GM19324 (cell line): ENCODE results near the gene ZNF765.
"Not testable (repeated sequence)": the region's sequence is repeated elsewhere in the genome, so short reads cannot be mapped to it uniquely, and the experiment has no call there.

Experiments
- ATAC-seq: cut with Tn5 transposase; IDR thresholded peaks from one replicate; pipeline ENCODE4 v1.9.1; 2021; ENCODE audit warnings: mild to moderate bottlenecking, moderate library complexity; ENCODE audit not compliant: unreplicated experiment, low FRiP score

Gene ZNF765

DNA sequence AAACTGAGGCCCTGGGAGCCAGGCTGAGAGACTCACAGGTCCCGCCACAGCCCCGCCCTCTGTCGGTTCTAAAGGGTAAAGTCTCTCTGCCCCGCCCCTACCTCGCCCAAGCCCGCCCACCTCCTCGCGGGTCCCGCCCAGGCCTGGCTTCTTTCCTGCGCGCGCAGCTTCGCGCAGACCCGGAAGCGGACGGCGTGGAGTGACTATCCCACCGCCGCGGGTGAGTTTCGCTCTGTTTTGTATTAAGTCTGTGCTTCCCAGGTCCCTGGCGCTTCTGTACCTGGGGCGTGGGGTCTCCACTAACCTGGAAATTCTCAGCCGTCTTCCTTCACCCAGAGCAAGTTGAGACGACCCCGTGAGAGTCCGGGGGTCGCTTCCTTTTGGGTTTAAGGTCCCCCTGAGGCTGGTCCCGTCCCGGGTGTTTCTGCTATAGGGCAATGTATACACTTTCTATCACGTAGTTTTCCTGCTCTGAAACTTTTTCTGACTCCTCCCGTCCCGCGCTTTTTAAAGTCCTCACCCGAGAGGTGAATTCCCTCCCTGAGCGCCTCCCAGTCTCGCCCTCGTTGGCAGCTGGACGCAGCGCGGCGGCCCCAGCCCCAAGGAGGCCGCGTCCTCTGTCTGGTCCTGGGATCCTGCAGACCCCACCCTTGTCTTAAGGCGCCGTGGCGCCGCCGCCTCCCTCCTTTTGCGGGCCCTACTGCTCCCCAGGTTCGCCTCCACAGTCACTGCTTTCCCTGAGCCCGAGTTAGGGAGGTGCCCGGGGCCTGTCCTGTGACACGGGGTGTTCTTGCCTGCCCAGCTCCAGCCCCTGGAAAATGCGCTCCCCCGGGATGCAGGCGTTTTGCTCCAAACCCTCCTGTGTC is at the start of gene ZNF765:
Gene ZNF765 (plus strand): TSS at position 176 of the 866 bp plus-strand sequence. CDS start 2,867 bp downstream, outside the sequence.
- ATAC-seq: peak; percentile 92

DNA sequence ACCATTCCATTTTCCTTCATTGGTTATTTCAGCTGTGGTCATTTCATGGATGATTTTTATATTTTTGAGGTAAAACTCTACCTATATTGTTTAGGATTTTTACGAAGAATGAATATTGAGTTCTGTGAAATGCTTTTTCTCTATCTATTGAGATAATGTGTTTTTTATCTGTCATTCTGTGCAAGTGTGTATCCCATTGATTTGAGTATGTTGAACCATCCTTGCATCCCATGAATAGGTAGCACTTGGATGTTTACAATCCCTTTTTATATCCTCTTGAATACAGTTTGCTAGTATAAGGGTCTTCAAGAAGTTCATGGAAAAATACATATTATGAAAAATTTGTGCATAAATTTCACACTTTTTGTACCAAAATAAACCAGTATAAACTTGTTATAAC is 39.2 kb upstream of the ZNF765 start:
- no peak for ATAC-seq

DNA sequence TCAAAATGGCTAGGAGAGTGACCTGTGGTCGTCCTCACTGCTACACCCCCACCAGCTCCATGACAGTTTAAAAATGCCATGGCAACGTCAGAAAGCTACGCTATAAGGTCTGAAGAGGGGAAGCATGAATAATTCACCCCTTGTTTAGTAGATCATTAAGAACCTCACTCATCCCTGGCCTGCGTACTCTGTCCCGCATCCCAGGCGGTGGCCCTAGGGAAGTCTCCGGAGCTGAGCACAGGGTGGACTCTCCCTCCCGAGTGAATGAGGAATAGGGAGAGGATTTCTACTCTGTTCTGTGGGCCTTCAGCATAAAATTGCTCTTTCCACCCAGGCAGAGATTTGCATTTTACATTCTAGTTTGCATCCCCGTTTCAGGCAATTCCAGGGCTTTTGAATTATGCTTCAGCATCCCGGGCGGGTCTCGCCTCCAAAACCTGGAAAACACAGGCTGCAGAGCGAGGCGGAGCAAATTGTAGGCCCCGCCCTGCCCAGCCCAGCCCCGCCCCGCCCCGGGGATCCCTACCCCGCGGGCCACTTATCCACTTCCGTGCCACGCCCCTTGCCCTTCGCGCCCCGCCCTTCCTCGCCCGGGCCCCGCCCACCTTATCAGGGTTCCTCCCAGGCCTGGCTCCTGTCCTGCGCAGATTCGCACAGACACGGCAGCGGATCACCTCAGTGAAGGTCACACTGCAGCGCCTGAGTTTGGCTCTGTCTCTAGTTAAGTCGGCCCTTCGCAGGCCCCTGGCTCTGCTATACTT is 36.9 kb upstream of the ZNF765 start:
- ATAC-seq: no peak

DNA sequence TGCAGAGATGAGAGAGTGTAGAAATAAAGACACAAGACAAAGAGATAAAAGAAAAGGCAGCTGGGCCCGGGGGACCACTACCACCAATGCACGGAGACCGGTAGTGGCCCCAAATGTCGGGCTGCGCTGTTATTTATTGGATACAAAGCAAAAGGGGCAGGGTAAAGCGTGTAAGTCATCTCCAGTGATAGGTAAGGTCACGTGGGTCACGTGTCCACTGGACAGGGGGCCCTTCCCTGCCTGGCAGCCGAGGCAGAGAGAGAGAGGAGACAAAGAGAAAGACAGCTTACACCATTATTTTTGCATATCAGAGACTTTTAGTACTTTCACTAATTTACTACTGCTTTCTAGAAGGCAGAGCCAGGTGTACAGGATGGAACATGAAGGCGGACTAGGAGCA is 34.9 kb upstream of the ZNF765 start:
- not testable (repeated sequence) for ATAC-seq

DNA sequence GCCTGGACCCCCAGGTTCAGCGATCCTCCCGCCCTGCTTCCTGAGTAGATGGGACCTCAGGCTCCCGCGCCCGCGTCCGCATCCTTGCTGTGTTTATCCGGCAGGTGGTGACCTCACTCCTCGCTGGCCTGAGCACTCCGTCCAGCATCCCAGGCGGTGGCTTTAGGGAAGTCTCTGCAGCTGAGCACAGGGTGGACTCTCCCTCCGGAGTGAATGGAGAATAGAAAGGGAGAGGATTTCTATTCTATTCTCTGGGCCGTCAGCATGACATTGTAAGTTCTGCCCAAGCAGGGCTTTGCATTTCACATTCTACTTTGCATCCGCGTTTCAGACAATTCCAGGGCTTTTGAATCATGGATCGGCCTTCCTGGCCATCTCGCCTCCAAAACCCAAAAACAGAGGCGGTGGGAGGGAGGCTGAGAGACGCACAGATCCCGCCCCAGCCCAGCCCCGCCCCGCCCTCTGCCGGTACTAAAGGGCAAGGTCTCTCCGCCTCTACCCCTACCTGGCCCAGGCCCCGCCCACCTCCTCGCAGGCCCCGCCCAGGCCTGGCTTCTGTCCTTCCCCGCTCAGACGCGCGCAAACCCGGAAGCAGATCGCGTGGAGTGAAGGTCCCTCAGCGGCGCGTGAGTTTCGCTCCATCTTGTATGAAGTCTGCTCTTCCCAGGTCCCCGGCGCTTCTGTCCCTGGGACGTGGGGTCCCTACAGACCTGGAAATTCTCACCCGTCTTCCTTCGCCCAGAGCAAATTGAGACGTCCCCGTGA is 29.6 kb upstream of the ZNF765 start, which contains the start of gene ZNF525:
Gene ZNF525 (plus strand): TSS at position 572 of the 765 bp plus-strand sequence. CDS start 6,577 bp downstream, outside the sequence.
- peak; percentile 96 for ATAC-seq

DNA sequence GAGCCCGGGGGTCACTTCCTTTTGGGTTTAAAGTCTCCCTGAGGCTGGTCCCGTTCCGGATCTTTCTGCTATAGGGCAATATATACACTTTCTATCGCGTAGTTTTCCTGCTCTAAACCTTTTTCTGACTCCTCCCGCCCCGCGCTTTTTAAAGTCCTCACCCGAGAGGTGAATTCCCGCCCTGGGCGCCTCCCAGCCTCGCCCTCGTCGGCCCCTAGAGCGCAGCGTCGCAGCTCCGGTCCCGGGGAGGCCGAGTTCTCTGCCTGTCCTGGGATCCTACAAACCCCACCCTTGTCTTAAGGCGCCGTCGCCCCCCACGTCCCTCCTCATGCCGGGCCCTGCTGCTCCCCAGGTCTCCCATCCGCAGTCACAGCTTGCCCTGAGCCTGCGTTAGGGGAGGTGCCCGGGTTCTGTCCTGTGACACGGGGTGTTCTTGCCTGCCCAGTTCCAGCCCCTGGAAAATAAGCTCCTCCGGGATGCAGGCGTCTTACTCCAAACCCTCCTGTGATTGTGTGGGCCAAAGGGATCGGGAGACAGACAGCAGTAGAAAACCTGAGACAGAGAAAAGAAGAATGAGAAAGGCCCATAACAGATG is 29.0 kb upstream of the ZNF765 start:
- peak; percentile 26 for ATAC-seq

DNA sequence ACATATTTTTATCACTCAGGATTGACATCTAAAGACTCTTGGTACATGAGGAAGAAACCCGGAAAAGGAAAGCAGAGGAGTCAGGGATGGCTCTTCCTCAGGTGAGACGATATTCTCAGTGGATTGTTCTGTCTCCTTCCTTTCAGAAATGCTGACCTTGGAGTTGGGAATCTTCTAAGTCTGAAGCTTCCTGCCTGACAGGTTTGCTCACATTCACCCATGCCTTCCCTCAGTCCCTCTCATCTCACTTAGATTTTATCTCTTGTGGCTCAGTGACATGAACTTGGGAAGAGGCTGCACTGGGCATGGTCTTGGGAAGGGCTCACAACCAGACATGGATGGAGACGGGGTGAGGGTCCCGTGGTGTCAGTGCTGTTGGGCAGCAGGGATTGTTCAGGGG is 22.8 kb upstream of the ZNF765 start:
- no peak for ATAC-seq

DNA sequence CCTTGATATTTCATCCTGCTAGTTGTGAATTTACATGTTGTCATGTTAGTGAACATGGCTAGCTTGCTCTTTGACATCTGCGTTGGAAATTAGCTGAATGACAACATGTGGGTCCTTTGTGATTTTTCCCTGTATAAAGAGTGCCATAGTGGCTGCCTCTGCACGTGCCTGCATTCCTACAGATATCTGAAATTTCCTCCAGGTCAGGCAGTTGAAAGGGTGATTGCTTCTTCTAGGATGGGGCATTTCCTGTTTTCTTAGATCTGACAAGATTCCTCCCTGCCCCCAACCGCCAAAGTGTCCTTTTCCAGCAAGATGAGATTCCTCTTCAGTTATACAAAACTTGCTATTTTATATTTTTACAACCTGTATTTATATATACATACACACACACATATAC is 20.7 kb upstream of the ZNF765 start:
- ATAC-seq: no peak

DNA sequence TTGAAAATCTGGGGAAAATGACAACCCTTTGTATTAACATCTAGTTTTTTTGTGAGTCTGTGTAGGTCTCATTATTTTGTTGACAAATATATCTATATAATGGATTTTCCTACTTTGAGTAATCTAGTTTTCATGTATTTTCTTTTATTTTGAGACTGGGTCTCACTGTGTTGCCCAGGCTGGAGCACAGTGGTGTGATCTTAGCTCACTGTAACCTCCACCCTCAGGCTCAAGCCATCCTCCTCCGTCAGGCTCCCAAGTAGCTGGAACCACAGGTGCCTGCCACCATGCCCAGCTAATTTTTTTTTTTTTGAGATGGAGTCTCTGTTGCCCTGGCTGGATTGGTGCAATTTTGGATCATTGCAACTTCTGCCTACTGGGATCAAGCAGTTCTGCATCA is 20.2 kb upstream of the ZNF765 start:
- ATAC-seq: no peak

DNA sequence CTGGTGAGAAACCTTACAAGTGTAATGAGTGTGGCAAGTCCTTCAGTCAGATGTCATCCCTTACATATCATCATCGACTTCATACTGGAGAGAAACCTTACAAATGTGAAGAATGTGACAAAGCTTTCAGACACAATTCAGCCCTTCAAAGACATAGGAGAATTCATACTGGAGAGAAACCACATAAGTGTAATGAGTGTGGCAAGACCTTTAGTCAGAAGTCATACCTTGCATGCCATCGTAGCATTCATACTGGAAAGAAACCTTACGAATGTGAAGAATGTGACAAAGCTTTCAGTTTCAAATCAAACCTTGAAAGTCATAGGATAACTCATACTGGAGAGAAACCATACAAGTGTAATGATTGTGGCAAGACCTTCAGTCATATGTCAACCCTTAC is 13.6 kb upstream of the ZNF765 start:
- ATAC-seq: no peak

DNA sequence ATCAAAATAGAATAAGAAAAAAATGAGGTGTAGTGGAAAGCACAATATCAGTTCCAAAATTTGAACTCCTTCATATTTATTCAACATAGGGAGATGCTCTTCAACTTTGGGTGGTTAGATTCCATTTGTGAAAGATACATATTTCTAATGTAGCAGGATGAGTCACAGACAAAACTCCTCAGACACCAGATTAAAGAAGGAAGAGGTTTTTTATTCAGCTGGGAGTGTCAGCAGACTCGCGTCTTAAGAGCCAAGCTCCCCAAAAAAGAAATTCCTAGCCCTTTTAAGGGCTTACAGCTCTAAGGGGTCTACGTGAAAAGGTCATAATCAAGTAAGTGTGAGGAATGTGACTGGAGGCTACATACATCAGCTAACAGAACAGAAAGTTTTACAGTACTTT is 6.8 kb upstream of the ZNF765 start:
- ATAC-seq: no peak

DNA sequence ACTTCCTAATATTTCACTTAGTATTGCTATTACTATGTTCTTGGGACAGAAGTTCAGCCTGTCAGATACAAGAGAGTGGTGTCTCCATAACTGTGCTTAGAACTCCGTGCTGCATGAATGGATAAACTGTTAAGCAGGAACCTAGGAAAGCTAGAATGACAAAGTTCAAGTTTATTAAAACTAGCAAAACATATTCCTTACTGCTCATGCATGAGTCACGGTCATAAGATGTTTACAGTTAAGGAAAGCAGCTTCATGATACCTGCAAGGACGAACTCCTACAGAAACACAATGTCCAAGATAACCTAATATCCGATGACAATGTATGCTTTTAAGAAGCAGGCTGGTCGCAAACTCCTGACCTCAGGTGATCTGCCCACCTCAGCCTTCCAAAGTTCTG is 6.0 kb upstream of the ZNF765 start:
- no peak for ATAC-seq

DNA sequence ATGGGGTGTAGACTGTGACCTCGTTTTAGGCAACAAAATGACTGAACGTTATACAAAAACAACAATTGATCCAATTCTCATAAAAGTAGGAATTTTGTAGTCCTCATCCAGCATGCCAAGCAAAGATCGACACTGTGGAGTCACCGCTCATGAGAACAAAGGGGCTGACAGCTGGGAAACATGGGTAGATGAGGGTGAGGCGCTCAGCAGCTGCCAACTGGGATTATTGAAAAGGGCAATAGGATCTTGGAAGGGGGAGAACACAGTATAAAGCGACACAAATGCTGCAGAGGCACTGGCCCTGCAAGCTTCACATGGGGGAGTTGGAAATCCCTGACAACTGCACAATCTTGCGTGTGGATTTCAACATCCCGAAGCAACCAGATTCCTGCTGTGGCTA is 5.4 kb upstream of the ZNF765 start:
- ATAC-seq: no peak

DNA sequence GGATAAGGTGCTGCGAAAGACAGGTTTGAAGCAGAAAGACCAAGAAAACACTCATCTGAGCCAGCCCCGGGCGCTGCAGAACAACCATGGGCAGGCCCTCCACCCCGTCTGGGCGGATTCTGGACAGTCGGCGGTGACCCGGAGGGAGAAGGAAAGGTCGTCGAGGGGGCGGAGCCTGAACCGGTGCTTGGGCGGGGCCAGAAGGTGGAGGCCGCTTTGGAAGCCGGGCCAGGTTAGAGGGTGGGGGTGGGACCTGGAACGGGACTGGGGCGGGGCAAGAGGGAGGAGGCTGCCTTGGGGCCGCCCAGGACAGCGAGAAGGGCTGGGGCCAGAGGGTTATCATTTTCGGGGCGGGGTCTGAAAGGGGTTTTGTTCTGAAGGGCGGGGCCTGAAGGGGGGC is 5.0 kb upstream of the ZNF765 start:
- ATAC-seq: no peak

DNA sequence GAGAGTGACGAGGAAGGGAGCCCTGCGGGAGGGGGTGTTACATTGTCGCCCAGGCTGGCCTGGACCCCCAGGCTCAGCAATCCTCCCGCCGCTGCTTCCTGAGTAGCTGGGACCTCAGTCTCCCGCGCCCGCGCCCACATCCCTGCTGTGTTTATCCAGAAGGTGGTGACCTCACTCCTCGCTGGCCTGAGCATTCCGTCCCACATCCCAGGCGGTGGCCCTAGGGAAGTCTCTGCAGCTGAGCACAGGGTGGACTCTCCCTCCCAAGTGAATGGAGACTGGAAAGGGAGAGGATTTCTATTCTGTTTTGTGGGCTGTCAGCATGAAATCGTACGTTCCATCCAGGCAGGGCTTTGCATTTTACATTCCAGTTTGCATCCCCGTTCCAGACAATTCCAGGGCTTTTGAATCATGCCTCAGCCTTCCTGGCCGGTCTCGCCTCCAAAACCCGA is 401 bp upstream of the ZNF765 start:
- no peak for ATAC-seq

DNA sequence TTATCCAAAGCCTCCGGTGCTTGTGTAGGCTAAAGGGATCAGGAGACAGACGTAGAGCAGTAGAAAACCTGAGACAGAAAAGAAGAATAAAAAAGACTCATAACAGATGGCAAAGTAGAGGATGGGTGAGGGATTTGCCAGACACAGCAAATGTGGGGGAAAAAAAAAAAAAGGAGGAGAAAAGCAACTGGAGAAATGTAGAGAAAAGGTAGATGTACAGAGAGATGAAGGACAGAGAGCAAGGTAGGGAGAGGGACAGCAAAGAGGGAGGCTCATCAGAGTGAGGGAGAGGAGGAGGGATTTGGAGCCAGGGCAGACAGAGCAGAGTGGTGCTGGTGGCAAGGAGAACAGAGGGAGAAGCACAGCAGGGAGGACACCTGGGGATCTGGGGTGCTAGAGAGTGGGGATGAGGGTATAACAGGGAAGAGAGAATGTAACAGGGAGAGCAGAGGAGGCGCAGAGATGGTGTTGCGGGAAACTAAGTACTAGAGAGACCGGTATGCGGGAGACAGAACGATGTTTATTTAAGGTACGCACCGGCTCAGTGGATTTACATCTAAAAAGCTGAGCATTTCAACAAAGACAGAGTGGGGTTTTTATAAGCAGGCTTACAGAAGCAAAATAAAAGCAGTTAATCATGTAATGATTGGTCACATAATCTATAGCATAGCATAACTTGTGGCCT is 1.0 kb downstream of the ZNF765 start:
- not testable (repeated sequence) for ATAC-seq

DNA sequence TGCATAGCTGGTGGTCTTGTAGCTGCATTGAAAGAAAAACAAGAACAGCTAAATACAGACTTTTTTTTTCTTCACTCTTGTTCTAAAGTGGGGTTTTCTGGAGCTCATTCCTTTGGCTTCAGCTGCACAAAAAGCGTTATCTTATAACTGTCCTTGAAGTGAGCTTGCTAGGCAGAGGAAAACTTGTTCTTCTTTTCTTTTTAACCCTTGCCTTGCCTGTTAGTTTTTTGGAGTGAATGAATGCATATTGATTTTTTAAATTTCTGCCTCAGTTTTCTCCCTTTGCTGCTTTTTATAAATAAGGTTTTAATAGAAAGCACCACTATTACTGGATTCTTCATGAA is 1.5 kb downstream of the ZNF765 start:
- ATAC-seq: no peak

DNA sequence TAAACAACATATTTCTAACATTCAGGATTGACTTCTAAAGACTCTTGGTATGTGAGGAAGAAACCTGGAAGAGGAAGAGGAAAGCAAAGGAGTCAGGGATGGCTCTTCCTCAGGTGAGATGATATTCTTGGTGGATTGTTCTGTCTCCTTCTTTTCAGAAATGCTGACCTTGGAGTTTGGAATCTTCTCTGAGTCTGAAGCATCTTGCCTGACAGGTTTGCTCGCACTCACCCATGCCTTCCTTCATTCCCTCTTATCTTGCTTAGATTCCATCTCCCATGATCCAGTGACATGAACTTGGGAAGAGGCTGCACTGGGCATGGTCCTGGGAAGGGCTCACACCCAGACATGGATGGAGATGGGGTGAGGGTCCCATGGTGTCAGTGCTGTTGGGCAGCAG is 3.0 kb downstream of the ZNF765 start:
- ATAC-seq: not testable (repeated sequence)

DNA sequence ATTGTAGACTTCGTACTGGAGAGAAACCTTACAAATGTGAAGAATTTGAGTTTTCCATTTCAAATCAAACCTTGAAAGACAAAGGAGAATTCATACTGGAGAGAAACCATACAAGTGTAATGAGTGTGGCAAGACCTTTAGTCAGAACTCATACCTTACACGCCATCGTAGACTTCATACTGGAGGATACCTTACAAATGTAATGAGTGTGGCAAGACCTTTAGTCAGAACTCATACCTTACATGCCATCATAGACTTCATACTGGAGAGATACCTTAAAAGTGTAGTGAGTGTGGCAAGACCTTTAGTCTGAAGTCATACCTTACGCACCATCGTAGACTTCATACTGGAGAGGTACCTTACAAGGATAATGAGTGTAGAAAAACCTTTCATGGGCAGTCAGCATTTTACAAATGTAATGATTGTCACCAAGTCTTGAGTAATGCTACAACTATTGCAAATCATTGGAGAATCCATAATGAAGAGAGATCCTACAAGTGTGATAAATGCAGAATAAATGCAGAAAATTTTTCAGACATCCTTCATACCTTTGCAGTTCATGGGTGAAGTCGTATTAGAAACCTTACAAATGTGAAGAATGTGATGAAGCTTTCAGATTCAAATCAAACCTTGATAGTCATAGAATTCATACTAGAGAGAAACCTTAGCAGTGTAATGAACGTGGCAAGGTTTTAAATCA is 14.7 kb downstream of the ZNF765 start:
- ATAC-seq: no peak
